DOHH2 (cell line): ENCODE results near the gene WNT2B.

Source experiments
- H3F3A ChIP-seq: fragments of 200-600 bp; sonication (generic), shearing (Covaris generic); 2 replicates; pipeline ENCODE4 v1.6.0; 2016; ENCODE audit warnings: antibody characterized with exemption, mild to moderate bottlenecking; ENCODE audit not compliant: control insufficient read depth, insufficient read depth
- H3K27ac ChIP-seq: fragments of 200-600 bp; sonication (generic); 2 replicates; pipeline ENCODE4 v1.5.1; 2014; ENCODE audit warnings: low read depth, mild to moderate bottlenecking, low read length, moderate library complexity
- H3K27me3 ChIP-seq: fragments of 200-600 bp; sonication (generic); 2 replicates; pipeline ENCODE4 v1.6.1; 2014; ENCODE audit warnings: mild to moderate bottlenecking, low read length, mixed read lengths; ENCODE audit not compliant: control insufficient read depth
- H3K36me3 ChIP-seq: fragments of 200-600 bp; sonication (generic); 2 replicates; pipeline ENCODE4 v1.6.1; 2014; ENCODE audit warnings: mild to moderate bottlenecking, low read length, moderate library complexity, mixed read lengths; ENCODE audit not compliant: control insufficient read depth
- H3K4me1 ChIP-seq: fragments of 200-600 bp; sonication (generic); 2 replicates; pipeline ENCODE4 v1.6.1; 2014; ENCODE audit warnings: mild to moderate bottlenecking, low read length, mixed read lengths; ENCODE audit not compliant: control insufficient read depth
- H3K4me2 ChIP-seq: fragments of 200-600 bp; sonication (generic); 2 replicates; pipeline ENCODE4 v1.6.0; 2014; ENCODE audit warnings: mild to moderate bottlenecking, low read length, moderate library complexity
- H3K4me3 ChIP-seq: fragments of 200-600 bp; sonication (generic); 2 replicates; pipeline ENCODE4 v1.5.1; 2014; ENCODE audit warnings: mild to moderate bottlenecking, low read length, mixed read lengths
- H3K79me2 ChIP-seq: fragments of 200-600 bp; sonication (generic); 2 replicates; pipeline ENCODE4 v1.6.1; 2014; ENCODE audit warnings: mild to moderate bottlenecking, low read length, mixed read lengths; ENCODE audit not compliant: control insufficient read depth
- H3K9me2 ChIP-seq: fragments of 200-600 bp; sonication (generic); replicated peaks from 2 replicates; pipeline ENCODE4 v1.6.1; 2014; ENCODE audit warnings: mild to moderate bottlenecking, low read length, mixed read lengths; ENCODE audit not compliant: control insufficient read depth
- H3K9me3 ChIP-seq: fragments of 200-600 bp; sonication (generic); 2 replicates; pipeline ENCODE4 v1.6.1; 2014; ENCODE audit warnings: antibody characterized with exemption, low read length, mixed read lengths; ENCODE audit not compliant: control insufficient read depth, insufficient read depth
- H4K20me1 ChIP-seq: fragments of 200-600 bp; sonication (generic); 2 replicates; pipeline ENCODE4 v1.6.0; 2014; ENCODE audit warnings: low read depth, mild to moderate bottlenecking, antibody characterized with exemption, low read length, moderate library complexity; ENCODE audit not compliant: control insufficient read depth, insufficient read depth
- EZH2phosphoT487 ChIP-seq: fragments of 200-600 bp; sonication (generic); IDR thresholded peaks from 2 replicates; pipeline ENCODE4 v1.6.1; 2017; ENCODE audit warnings: borderline replicate concordance, mild to moderate bottlenecking, antibody characterized with exemption, low read length, moderate library complexity, mixed read lengths
- TF ChIP-seq, protein P1 (sequence below): fragments of 200-600 bp; sonication (generic); IDR thresholded peaks from one replicate; pipeline ENCODE4 v1.5.1; 2014; ENCODE audit warnings: antibody characterized with exemption, mild to moderate bottlenecking, low read depth, low read length; ENCODE audit not compliant: poor library complexity, severe bottlenecking

Gene WNT2B

DNA sequence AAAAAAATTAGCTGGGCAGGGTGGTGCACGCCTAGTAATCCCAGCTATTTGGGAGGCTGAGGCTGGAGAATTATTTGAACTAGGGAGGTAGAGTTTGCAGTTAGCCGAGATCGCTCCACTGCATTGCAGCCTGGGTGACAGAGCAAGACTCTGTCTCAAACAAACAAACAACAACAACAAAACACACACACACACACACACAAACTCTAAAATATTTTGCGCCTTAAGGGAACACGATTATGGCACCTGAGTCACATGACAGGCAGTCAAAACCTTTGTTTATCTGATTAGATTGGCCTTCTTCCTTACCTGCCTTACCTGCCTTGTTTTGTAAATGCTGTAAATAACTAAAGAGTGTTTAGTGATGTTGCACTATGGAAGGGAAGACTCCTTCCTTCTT, 20.6 kb upstream of the WNT2B start:
- TF ChIP-seq, protein P1, sequence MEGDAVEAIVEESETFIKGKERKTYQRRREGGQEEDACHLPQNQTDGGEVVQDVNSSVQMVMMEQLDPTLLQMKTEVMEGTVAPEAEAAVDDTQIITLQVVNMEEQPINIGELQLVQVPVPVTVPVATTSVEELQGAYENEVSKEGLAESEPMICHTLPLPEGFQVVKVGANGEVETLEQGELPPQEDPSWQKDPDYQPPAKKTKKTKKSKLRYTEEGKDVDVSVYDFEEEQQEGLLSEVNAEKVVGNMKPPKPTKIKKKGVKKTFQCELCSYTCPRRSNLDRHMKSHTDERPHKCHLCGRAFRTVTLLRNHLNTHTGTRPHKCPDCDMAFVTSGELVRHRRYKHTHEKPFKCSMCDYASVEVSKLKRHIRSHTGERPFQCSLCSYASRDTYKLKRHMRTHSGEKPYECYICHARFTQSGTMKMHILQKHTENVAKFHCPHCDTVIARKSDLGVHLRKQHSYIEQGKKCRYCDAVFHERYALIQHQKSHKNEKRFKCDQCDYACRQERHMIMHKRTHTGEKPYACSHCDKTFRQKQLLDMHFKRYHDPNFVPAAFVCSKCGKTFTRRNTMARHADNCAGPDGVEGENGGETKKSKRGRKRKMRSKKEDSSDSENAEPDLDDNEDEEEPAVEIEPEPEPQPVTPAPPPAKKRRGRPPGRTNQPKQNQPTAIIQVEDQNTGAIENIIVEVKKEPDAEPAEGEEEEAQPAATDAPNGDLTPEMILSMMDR: no peak
- no peak for TF ChIP-seq EZH2phosphoT487
- no peaks in the 10 kb centered on the region for H3K9me2 ChIP-seq
- no peaks in the 10 kb centered on the region for H3K9me3 ChIP-seq
- H3K4me3 ChIP-seq: no peak overlapping the region
- no peaks in the 10 kb centered on the region for H3K36me3 ChIP-seq
- H3K27me3 ChIP-seq: peaks cover 2% of the 10 kb centered on the region; the same call in 1 of the 2 replicates
- no peak overlapping the region for H3K4me2 ChIP-seq
- no peaks in the 10 kb centered on the region for H3K79me2 ChIP-seq
- no peaks in the 10 kb centered on the region for H3K4me1 ChIP-seq
- no peaks in the 10 kb centered on the region for H4K20me1 ChIP-seq
- no peak overlapping the region for H3K27ac ChIP-seq
- H3F3A ChIP-seq: no peaks in the 10 kb centered on the region

DNA sequence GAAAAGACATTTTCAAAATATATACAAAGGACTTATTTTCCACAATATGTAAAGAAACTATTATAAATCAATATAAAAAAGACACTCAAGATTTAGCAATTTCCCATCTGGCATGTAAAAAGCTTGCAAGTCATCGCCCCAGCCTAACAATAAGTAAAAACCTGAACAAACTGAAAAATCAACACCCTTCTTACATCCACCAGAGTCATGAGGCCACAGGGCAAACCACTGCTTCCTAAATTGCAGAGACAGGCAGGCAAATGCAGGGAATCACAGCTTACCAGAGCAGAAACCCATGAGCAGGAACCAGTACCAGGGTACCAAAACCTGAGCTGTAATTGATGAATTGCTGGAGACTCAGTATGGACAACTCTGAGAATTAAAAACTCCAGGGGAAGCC, 16.7 kb upstream of the WNT2B start:
- TF ChIP-seq EZH2phosphoT487: no peak
- TF ChIP-seq, protein P1: no peak
- no peak overlapping the region for H3K4me2 ChIP-seq
- H3K36me3 ChIP-seq: no peaks in the 10 kb centered on the region
- no peaks in the 10 kb centered on the region for H3F3A ChIP-seq
- H3K79me2 ChIP-seq: no peaks in the 10 kb centered on the region
- 0 out of 2 replicates have a peak, but pooled peaks cover 6% of the 10 kb centered on the region for H3K27me3 ChIP-seq
- H3K4me1 ChIP-seq: no peaks in the 10 kb centered on the region
- H3K9me3 ChIP-seq: no peaks in the 10 kb centered on the region
- no peak overlapping the region for H3K27ac ChIP-seq
- H3K4me3 ChIP-seq: no peak overlapping the region
- H4K20me1 ChIP-seq: no peaks in the 10 kb centered on the region
- no peaks in the 10 kb centered on the region for H3K9me2 ChIP-seq

DNA sequence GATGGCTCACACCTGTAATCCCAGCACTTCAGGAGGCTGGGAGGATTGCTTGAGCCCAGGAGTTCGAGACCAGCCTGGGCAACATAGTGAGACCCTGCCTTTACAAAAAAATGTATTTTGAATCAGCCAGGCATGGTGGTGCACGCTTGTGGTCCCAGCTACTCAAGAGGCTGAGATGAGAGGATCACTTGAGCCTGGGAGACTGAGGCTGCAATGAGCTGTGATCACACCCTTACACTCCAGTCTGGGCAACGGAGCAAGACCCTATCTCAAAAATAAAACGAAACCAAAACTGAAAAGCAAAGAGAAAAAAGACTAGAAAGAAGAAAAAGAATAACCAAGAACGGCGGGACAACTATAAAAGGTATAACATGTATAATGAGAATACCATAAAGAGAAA, 15.4 kb upstream of the WNT2B start:
- H3K27ac ChIP-seq: no peak overlapping the region
- TF ChIP-seq EZH2phosphoT487: no peak
- TF ChIP-seq, protein P1: no peak
- no peaks in the 10 kb centered on the region for H3K9me3 ChIP-seq
- H3F3A ChIP-seq: no peaks in the 10 kb centered on the region
- H3K9me2 ChIP-seq: no peaks in the 10 kb centered on the region
- H3K4me2 ChIP-seq: no peak overlapping the region
- H3K36me3 ChIP-seq: no peaks in the 10 kb centered on the region
- H4K20me1 ChIP-seq: no peaks in the 10 kb centered on the region
- H3K4me1 ChIP-seq: no peaks in the 10 kb centered on the region
- H3K4me3 ChIP-seq: no peak overlapping the region
- H3K79me2 ChIP-seq: no peaks in the 10 kb centered on the region
- 0 out of 2 replicates have a peak, but pooled peaks cover 7% of the 10 kb centered on the region for H3K27me3 ChIP-seq

DNA sequence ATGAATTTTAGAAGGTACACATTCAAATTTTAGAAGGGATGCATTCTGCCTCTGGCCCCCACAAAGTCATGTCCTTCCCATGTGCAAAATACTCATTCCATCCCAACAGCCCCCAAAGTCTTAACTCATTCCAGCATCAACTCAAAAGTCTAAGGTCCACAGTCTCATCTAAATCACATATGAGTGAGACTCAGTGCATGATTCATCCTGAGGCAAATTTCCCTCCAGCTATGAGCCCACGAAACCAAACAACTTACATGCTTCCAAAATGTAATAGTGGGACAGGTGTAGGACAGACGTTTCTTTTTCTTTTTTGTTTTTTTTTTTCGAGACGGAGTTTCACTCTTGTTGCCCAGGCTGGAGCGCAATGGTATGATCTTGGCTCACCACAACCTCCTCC, 12.5 kb upstream of the WNT2B start:
- H3K4me1 ChIP-seq: no peaks in the 10 kb centered on the region
- no peaks in the 10 kb centered on the region for H3K9me2 ChIP-seq
- H3K36me3 ChIP-seq: no peaks in the 10 kb centered on the region
- no peaks in the 10 kb centered on the region for H3F3A ChIP-seq
- no peaks in the 10 kb centered on the region for H4K20me1 ChIP-seq
- H3K79me2 ChIP-seq: no peaks in the 10 kb centered on the region
- H3K27me3 ChIP-seq: peaks cover 18% of the 10 kb centered on the region
- H3K27ac ChIP-seq: no peak overlapping the region
- H3K9me3 ChIP-seq: no peaks in the 10 kb centered on the region
- no peak overlapping the region for H3K4me2 ChIP-seq
- TF ChIP-seq EZH2phosphoT487: no peak
- TF ChIP-seq, protein P1: no peak
- H3K4me3 ChIP-seq: no peak overlapping the region
